Right lobe of liver (tissue), 6 donors: Measurements from ENCODE around the gene SCN4A. TPM values are rescaled to one million over a fixed set of nuclear protein-coding genes. Genes with fewer than 3 reads are reported as not detected.
A peak's percentile ranks its signal among the peaks of the same experiment; 100 is the strongest.
"Not testable (repeated sequence)": the region's sequence is repeated elsewhere in the genome, so short reads cannot be mapped to it uniquely, and the experiment has no call there.

Experiments
- ATAC-seq, 4 donors: fragments of 200-7000 bp; cut with Tn5 transposase; one replicate each; pipeline ENCODE4 v1.9.1; 2020; ENCODE audit warnings: mild to moderate bottlenecking in 4 of 4, moderate library complexity in 4 of 4
- DNase-seq, 3 donors: peaks; one replicate each; pipeline ENCODE4 v3.0.0-alpha.2; 2020
- H3K27ac ChIP-seq, 3 donors: fragments of 200-600 bp; one replicate each; pipeline ENCODE4 v1.8.0; 2022
- H3K27me3 ChIP-seq, 2 donors: fragments of 200-600 bp; one replicate each; pipeline ENCODE4 v1.8.0; 2022
- H3K36me3 ChIP-seq, 4 donors: fragments of 200-600 bp; sonication (generic) in 1 of 4; one replicate each; pipeline versions ENCODE4 v1.5.1 to v1.8.0; 2017 to 2022; ENCODE audit warnings: control low read depth in 1 of 4
- H3K4me1 ChIP-seq, 4 donors: fragments of 200-600 bp; sonication (generic) in 1 of 4; one replicate each; pipeline versions ENCODE4 v1.5.1 to v1.8.0; 2017 to 2022; ENCODE audit warnings: control low read depth in 1 of 4
- H3K4me3 ChIP-seq, 3 donors: fragments of 200-600 bp; one replicate each; pipeline ENCODE4 v1.8.0; 2022
- H3K9me3 ChIP-seq, 4 donors: fragments of 200-600 bp; sonication (generic) in 1 of 4; one replicate each; pipeline versions ENCODE4 v1.5.1 to v1.8.0; 2017 to 2022; ENCODE audit warnings: control low read depth in 1 of 4
- CTCF ChIP-seq, 4 donors: fragments of 200-600 bp in 3 of 4; fragments of 450-650 bp in 1 of 4; IDR thresholded peaks; one replicate each; pipeline versions ENCODE4 v1.5.1 to v1.8.0; 2016 to 2022; ENCODE audit warnings: antibody characterized with exemption in 4 of 4, mild to moderate bottlenecking in 2 of 4
- POLR2A ChIP-seq: fragments of 450-650 bp; IDR thresholded peaks from one replicate; pipeline ENCODE4 v1.6.1; 2017; ENCODE audit warnings: antibody characterized with exemption, mild to moderate bottlenecking
- WGBS: methylation state at CpG from one replicate; pipeline ENCODE4 v1.1.6; 2018; ENCODE audit warnings: low coverage, low lambda C conversion rate; ENCODE audit not compliant: insufficient coverage; ENCODE audit errors: missing lambda C conversion rate; 5-methylcytosine and 5-hydroxymethylcytosine counted together
- intact Hi-C, 2 donors: fragments of 100-400 bp; cut with DNase I; formaldehyde crosslinking; loops; one replicate each; pipeline versions ENCODE4 v1.11.2 to v1.14.1; 2022
- total RNA-seq, 6 experiments: library from RNA; depleted of rRNA in 2 of 6; stranded (reverse); fragments of >200 nt in 2 of 6; fragmentation: NEBNext Ultra II Directional in 3 of 6; extraction: Animal tissue kit (Norgen Biotek cat#: 25700) in 3 of 6; gene quantifications; one replicate each; pipeline versions ENCODE4 v1.1.0 to v1.2.4, GENCODE V29; 2016 to 2023
- donor health status: DM: no; HTN: yes; CAD: no.
- donor health status: DM: no; HTN: no; CAD: no.
- donor health status: DM: no; HTN: no; CAD: no.
- donor health status: DM: no; HTN: yes; CAD: no.
- donor health status: DM: no; HTN: yes; CAD: no.

The SCN4A gene
- total RNA-seq, 6 experiments from 2014 or later: 0.10 to 1.4 (median 0.20) TPM

- ATAC-seq (no peak), DNase-seq (no peak)
- no peaks in the 10 kb centered on the region for H3K4me1 ChIP-seq
- intact Hi-C loops: no loop called here
- no peak overlapping the region for H3K4me3 ChIP-seq
- no peak overlapping the region for H3K27ac ChIP-seq
- WGBS: 72% methylated on average over 8 of the region's 13 CpGs
- TF ChIP-seq POLR2A: no peak
- TF ChIP-seq CTCF (IDR thresholded peaks at IDR 0.05): no peak
- H3K27me3 ChIP-seq: no peaks in the 10 kb centered on the region
- H3K9me3 ChIP-seq: no peaks in the 10 kb centered on the region
- no peaks in the 10 kb centered on the region for H3K36me3 ChIP-seq
Observed at GRCh38 chr17:63985387-63986140, 12.8 kb upstream of the SCN4A start.

- Histone ChIP-seq H3K4me1 (no peaks in the 10 kb centered on the region), H3K4me3 (no peak overlapping the region), H3K36me3 (no peaks in the 10 kb centered on the region), H3K27ac (no peak overlapping the region), H3K27me3 (no peaks in the 10 kb centered on the region), H3K9me3 (no peaks in the 10 kb centered on the region)
- intact Hi-C loops: no loop called here
- TF ChIP-seq CTCF (IDR thresholded peaks at IDR 0.05) (no peak), POLR2A (no peak)
- ATAC-seq (peak; percentile 65 to 79 (median 72)), DNase-seq (no peak)
- 76% methylated on average over 4 of the region's 16 CpGs for WGBS
Observed at GRCh38 chr17:63984651-63985386, 12.1 kb upstream of the SCN4A start.

GRCh38 chr17:63984236-63984635 lies 11.5 kb upstream of the SCN4A start:
- intact Hi-C loops: no loop called here
- no peak overlapping the region for H3K27ac ChIP-seq
- ATAC-seq (no peak), DNase-seq (no peak)
- 53% methylated on average over 3 of the region's 5 CpGs for WGBS
- H3K9me3 ChIP-seq: no peaks in the 10 kb centered on the region
- no peak overlapping the region for H3K4me3 ChIP-seq
- TF ChIP-seq POLR2A (no peak), CTCF (IDR thresholded peaks at IDR 0.05) (no peak)
- H3K4me1 ChIP-seq: no peaks in the 10 kb centered on the region
- H3K27me3 ChIP-seq: no peaks in the 10 kb centered on the region
- H3K36me3 ChIP-seq: no peaks in the 10 kb centered on the region

- Histone ChIP-seq H3K36me3 (no peaks in the 10 kb centered on the region), H3K4me3 (no peak overlapping the region), H3K27me3 (no peaks in the 10 kb centered on the region), H3K27ac (no peak overlapping the region), H3K4me1 (no peaks in the 10 kb centered on the region), H3K9me3 (no peaks in the 10 kb centered on the region)
- TF ChIP-seq POLR2A (no peak), CTCF (IDR thresholded peaks at IDR 0.05) (no peak)
- ATAC-seq: peak; percentile 57 to 65 (median 64)
- peak in 1 of 3 donors; percentile 55 for DNase-seq
- intact Hi-C loops: no loop called here
- 33% methylated on average over 6 of the region's 7 CpGs for WGBS
Observed at GRCh38 chr17:63983320-63983719, 10.6 kb upstream of the SCN4A start.

- H3K4me1 ChIP-seq, H3K4me3 ChIP-seq, H3K36me3 ChIP-seq, ATAC-seq, H3K27me3 ChIP-seq, intact Hi-C loops, DNase-seq, H3K9me3 ChIP-seq, H3K27ac ChIP-seq: not testable (repeated sequence)
- 88% methylated on average over 1 of the region's 2 CpGs for WGBS
Observed at GRCh38 chr17:63982641-63983040, 9.9 kb upstream of the SCN4A start.
